HG02938 (cell line): ENCODE measurements around the gene NT5DC2.

Source experiments
- ATAC-seq: cut with Tn5 transposase; IDR thresholded peaks from one replicate; pipeline ENCODE4 v1.9.1; 2021; ENCODE audit warnings: mild to moderate bottlenecking, moderate library complexity; ENCODE audit not compliant: unreplicated experiment

Gene NT5DC2

DNA sequence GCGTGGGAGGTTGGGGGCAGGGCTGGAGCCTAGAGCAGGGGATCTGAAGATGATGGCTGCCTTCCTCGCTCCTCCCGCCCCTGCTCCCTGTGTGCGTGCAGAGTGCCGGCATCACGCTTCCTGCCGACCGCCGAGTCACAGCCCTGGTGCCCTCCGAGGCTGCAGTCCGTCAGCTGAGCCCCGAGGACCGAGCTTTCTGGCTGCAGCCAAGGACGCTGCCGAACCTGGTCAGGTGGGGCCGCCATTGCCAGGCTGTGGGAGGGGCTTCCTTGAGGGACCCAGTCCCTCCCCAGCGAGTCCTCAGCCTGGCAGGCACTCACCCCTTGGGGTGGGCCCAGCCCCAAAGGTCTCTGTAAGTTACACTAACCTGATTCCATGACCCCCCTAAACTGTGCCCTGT lies 20.9 kb downstream of the NT5DC2 start:
- ATAC-seq: no peak

DNA sequence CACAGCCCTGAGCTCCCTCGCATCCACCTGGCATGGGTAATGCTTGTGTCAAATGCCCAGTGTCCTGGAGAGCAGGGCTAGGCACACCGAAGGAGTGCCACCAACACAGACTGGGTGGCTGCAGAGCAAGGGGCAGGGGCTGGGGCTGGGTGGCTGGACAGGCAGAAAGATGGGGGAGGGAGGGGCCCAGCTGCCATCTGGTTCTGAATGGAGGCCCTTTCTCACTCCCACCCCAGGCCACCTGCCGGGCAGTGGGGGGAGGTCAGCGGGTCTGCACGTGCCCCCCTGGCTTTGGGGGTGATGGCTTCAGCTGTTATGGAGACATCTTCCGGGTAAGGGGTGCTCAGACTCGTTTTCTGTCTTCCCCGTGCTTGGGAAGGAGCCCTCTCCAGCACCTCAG lies 21.6 kb downstream of the NT5DC2 start:
- no peak for ATAC-seq

DNA sequence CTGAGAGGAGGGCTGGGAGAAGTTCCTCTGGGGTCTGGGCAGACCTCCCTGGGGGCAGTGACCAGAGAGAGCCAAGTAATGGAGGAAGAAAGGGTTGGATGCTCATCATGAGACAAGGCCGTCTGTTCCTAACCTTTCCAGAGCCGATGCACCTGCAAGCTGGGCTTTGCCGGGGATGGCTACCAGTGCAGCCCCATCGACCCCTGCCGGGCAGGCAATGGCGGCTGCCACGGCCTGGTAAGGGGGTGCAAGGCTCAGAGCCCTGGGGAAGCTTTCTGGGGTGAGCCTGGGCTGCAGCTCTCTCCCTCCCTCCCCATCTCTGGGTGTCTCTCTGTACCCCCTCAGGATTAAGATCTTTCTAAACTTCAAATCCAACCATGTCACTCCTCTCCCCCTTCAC lies 22.1 kb downstream of the NT5DC2 start:
- no peak for ATAC-seq

DNA sequence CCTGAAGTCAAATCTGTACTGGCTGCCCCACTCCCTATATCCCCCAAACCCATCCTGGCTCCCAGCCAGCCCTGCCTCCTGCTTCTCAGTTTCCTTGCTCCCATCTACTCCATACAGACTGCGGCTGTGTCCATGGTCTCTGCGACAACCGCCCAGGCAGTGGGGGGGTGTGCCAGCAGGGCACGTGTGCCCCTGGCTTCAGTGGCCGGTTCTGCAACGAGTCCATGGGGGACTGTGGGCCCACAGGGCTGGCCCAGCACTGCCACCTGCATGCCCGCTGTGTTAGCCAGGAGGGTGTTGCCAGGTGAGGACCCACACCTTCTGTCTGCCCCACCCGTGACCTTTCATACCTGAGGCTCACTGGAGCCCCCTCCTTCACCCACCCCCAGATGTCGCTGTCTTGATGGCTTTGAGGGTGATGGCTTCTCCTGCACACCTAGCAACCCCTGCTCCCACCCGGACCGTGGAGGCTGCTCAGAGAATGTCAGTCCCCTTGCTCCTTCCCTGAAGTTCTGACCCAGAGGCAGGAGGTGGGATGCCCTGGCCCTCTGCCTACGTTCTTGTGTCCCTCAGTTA lies 23.8 kb downstream of the NT5DC2 start:
- ATAC-seq: no peak

DNA sequence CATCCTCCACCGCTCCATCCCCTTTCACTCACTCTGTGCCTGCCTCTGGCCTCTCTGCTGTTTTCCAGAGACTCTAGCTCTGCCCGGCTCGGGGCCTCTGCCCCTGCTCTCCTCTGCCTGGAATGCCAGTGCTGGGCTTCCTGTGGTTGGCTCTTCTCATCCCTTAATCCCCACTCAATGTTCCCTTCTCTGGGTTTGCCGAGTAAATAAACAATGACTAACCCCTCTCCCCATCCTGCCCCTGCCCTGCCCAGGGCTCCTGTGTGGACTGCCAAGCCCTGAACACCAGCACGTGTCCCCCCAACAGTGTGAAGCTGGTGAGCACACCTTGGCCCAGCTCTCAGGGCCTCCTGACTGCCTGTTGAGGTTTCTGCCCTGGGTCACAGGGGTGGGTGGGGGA lies 26.3 kb downstream of the NT5DC2 start:
- ATAC-seq: no peak

DNA sequence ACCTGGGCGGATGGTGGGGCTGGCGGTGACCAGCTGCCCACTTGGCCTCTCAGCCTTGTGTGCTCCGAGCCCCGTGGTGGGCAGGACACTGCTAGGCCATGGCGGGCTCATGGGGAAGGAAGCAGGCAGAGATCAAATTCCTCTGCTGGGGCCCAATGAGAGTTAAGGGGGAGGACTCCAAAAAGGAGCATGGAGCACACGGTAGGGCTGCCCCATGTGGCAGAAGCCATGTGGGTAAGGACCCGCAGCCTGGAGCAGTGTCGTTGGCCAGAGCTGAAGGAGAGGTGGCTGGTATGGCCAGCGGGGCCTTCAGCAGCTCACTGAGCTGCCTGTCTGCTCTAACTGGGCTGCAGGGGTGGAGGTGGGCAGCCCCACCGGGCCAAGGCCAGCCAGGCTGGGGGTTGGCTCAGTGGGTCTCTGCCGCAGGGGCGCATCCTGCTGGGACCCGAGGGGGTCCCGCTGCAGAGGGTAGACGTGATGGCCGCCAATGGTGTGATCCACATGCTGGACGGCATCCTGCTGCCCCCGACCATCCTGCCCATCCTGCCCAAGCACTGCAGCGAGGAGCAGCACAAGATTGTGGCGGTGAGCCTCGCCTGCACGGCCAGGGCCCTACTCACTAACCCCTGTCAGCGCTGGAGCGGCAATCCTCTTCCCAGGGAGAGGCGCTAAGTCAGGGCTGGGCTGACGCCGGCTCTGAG lies 27.2 kb downstream of the NT5DC2 start:
- ATAC-seq: no peak

DNA sequence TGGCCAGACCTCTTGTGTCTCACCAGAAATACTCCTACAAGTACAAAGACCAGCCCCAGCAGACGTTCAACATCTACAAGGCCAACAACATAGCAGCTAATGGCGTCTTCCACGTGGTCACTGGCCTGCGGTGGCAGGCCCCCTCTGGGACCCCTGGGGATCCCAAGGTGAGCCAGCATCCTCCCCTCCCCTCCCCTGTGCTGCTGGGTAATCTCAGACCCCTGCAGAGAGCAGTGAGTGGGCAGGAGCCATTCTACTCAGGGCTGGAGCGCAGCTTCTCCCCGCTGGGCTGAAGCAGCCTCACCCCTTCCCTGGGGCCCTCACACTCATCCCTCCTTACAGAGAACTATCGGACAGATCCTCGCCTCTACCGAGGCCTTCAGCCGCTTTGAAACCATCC lies 28.7 kb downstream of the NT5DC2 start:
- no peak for ATAC-seq

DNA sequence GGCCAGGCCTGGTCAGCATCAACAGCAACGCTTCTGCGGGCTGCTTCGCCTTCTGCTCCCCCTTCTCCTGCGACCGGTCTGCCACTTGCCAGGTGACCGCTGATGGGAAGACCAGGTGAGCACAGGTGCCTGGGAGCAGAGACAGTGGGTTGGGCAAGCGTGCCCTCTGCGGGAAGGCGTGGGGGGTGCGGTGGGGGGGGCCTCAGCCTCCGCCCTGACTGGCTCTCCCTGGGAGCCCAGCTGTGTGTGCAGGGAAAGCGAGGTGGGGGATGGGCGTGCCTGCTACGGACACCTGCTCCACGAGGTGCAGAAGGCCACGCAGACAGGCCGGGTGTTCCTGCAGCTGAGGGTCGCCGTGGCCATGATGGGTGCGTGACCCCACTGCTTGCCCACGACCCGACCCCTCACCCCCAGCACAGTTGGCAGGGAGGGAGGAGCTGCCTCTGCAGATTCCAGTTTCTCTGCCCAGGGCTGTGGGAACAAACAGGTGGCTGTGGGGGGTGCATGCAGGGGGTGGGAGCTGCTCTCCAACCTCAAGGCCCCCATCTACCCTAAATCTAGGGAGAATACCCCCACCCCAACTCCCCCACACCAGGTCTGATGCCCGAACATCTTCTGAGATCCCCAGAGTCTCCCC lies 29.8 kb downstream of the NT5DC2 start:
- ATAC-seq: no peak

DNA sequence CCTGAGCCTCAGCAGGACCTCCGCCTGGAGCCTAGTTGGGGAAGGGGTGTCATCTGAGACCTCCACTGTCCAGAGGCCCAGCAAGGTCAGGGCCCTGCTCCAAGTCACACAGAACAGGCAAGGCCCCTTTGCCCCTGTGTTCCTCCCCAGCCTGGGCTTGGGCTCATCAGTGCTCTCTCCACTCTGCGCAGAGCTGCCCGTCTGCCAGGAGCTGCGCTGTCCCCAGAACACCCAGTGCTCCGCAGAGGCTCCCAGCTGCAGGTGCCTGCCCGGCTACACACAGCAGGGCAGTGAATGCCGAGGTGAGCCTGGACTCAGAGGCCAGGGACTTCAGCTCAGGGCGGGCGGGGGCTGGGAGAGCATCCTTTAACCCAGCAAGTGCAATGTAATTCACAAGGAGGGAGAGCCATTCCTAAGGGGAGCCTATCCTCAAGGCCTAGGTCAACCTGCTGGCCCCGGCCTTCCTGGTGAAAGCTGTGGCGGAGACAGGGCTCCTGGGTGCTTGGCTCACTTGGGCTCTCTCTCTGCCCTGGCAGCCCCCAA lies 30.8 kb downstream of the NT5DC2 start:
- ATAC-seq: no peak

DNA sequence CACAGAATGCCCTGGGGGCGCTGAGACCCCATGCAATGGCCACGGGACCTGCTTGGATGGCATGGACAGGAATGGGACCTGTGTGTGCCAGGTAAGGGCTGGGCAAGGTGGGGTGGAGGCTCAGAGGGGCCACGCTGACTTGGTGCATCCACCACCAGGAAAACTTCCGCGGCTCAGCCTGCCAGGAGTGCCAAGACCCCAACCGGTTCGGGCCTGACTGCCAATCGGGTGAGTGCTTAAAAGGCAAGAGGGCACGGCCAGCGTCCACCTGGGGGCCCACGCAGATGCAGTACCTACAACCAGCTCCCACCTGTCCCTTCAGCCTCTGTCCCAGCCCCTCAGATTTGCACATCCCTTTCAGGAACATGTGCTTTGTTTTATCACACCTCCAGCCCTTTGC lies 31.7 kb downstream of the NT5DC2 start:
- ATAC-seq: no peak

DNA sequence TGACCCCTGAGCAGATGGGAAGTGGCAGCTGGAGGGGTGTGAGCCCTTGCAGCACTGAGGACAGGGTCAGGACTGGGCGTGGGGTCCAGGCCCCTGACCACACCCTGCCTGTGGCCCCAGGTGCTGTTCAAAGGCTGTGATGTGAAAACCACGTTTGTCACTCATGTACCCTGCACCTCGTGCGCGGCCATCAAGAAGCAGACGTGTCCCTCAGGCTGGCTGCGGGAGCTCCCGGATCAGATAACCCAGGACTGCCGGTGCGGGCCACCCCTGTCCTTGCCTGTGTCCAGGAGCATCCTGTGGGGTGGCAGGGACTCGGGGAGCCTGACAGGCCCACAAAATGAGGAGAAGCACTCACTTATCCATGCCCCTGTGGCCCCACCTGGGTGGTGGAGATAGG lies 32.6 kb downstream of the NT5DC2 start:
- no peak for ATAC-seq

DNA sequence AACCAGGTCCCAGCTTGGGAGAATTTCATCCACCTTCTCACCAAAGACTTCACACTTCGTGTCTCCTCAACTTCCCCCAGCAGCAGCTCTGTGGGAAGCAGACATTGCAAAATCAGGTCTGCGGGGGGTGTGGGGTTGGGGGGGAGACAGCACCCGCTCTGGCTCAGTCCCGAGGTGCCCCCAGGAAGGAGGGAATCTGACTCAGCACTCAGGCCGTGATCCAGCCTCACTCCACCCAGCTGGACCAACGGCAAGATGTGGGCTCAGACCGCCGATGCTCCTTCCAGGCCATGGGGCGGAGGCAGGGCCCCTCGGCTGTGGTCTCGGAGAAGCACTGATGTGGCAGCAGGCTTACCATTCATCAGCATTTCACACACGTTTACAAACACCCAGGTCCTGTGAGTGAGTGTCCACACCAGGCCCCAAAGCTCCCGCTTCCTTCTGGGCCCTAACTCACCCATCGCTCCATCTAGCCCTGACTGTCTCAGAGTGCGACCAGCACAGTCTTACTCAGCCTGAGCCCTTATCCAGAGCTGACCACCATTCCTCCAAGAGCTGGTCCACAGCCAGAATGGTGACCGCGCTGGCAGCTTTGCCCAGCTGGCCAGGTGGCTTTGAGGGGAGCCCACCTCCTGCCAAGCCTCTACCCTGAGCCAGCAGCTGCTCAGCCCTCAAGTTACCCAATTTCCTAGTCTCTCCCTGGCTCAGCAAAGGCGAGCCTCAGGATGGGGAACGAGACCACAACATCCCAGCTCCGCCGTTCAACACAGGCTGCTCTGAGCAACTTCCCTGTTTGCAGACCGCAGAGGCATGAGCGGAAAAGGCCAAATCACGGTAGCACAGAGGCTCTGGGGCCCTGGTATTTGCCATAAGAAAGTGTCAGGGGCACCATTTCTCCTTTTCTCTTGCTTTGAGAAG lies 35.3 kb downstream of the NT5DC2 start:
- no peak for ATAC-seq

DNA sequence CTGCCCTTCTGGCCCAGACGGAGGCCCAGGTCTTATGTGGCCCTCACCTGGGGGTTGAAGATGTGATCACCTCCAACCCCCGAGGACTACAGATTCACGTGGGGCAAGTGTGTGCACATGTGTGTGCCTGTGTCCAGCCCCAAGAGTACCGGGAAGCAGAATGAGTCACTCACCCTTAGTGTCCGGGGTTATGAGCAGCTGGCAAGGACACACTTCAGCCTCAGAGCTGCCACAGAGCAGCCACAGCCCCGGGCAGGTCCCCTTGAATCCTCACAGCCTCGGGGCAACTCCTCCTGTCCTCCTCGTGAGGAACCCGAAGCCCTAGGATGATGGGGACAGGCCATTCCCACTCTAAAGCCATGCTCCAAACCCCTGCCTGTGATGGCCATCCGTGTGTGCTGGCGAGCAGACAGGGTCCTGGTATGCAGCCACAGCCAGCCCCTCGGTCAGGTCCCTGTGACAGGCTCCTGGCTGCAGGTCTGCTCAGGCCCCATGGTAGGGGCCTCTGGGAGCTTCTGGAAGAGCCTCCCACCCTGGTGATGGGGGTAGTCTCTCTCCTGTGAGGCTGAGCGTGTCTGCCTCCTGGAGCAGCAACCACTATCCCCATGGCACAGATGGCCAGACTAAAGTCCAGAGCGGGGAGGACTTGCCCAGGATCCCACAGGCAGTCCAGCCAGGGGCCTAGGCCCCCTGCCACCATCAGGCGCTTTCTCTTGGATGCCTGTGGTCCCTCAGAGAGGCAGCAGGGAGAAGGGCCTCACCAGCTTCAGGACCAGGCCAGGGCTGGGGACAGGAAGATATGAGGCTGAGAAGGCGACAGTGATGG lies 37.7 kb downstream of the NT5DC2 start:
- no peak for ATAC-seq

DNA sequence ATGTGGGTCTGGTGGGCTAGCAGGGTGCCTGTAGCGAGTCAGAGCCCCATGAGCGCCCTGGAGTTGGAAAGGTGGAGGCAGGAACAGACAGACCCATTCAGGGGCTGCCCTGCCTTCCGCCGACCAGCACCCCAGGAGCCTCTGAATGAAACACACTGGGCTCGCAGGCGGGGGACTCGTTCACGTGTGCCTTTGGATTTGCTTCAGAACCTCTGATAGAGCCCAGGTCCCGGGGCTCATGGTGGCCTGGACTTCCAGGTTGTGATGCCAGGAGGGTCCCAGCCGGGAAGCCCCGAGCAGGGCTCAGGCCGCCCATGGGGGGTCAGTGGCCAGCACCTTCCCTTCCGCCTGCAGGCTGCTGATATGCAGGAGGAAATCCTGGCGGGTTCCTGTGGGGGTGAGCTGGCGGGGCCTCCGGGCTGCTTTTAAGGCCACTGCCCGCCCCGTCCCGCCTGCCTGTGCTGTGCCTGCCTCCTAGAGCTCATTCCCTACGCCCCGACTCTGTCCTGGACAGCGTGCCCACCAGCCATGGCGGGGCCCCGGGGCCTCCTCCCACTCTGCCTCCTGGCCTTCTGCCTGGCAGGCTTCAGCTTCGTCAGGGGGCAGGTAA lies 38.7 kb downstream of the NT5DC2 start, which contains the start of gene STAB1:
Gene STAB1, plus strand, starts transcription at position 453 of the 610 bp plus-strand sequence. Its CDS starts 76 bp downstream, at position 529.
- no peak for ATAC-seq

DNA sequence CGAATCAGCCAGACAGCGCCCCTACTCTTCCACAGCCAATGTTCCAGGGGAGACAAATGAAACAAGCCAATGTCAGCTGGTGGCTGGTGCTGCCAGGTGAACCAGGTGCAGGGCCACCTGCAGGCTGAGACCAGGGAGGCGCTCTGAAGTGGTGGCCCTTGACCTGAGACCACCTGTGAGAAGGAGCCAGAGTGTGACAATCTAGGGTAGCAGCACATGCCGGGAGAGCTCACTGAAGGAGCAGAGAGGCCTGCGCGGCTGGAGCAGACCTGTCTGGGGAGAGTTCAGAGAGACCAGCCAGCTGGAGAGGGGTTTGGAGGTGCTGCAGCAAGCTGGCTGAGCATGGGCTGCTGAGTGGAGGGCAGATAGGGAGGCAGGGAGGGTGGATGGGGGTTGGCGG lies 39.2 kb downstream of the NT5DC2 start:
- no peak for ATAC-seq

DNA sequence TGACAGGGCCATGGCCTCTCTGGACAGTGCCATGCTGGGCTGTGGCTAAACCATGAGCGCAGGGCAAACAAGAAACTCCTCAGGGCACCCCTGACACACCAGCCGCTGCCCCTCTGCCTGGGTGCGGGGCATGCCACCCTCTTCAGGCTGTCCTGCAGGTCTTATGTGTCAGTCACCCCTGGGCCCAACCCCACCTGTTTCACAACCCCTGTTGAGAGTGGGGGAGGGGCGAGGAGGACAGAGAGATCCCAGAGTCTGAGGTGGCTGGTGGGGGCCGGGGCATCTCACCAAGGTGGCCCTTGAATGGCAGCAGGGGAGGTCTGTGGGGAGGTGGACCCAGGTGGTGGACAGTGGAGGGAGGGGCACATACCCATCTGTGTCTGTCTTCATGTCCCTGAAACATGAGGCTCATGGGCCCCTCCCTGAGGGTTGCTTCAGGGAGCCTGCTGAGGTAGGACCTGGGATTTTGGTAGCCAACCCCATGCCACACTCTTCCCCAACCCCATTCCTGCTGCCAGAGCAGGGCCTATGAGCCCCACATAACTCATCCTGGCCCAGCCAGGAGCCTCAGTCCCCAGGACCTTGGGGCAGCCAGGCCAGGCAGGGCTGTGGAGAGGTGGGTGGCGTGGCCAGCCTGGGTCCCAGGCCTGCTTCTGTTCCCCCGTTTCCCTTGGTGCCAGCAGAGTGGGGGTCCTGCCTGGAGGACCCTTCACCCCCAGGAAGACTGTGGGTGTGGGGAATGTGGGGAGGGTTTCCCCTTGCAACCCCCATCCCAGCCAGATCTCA lies 40.2 kb downstream of the NT5DC2 start:
- ATAC-seq: no peak

DNA sequence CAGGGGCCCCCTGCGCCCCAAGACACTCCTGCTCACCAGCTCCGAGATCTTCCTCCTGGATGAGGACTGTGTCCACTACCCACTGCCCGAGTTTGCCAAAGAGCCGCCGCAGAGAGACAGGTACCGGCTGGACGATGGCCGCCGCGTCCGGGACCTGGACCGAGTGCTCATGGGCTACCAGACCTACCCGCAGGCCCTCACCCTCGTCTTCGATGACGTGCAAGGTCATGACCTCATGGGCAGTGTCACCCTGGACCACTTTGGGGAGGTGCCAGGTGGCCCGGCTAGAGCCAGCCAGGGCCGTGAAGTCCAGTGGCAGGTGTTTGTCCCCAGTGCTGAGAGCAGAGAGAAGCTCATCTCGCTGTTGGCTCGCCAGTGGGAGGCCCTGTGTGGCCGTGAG lies 41.6 kb downstream of the NT5DC2 start:
- ATAC-seq: no peak

DNA sequence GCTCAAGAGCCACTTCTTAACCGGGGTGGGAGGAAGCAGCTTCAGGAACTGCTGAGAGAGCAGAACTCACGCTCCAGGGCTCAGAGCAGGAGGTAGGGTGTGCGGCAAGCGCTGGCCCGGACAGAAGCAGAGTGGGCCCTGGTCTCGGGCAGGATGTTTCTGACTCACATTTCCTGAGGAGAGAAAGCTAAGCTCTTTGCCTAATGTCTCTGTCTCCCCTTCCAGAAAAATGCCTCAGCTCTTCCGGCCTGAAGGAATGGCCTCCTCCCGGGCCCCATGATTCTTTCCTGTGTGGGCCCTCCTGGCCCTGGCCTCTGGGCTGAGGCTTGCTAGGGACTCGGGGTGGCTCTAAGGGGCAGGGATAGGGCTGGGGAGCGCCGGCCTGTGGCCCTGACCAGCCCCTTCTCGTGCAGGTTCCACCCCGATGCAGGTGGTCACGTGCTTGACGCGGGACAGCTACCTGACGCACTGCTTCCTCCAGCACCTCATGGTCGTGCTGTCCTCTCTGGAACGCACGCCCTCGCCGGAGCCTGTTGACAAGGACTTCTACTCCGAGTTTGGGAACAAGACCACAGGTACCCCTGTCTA lies 42.6 kb downstream of the NT5DC2 start:
- no peak for ATAC-seq
